Measurements from ENCODE around the gene SPIRE1. TPM values are rescaled to one million over a fixed set of nuclear protein-coding genes. Genes with fewer than 3 reads are reported as not detected.

Gene SPIRE1
- total and polyA plus RNA-seq, 2 of the 4 experiments (the other 2 are of a cell fraction) = 11.6 to 31.4 TPM

- WGBS, 2 experiments (ENCODE audit: extremely low coverage in 2 of 2, insufficient read length in 1 of 2) = 100% methylated on average over 1 of the region's 2 CpGs; no CpG with 5 or more reads in 1 of the 2 experiments
- no TSS peak for BruUV-seq (replicated peaks)
Observed at GRCh38 chr18:12462242-12462641, 195.7 kb downstream of the SPIRE1 start.

More at GRCh38 chr18:12462242-12462641, 195.7 kb downstream of the SPIRE1 start:
- no peak overlapping the region for H3K27ac ChIP-seq (ENCODE audit: insufficient read depth, low read length)
- peaks cover 0 to 4% of the 10 kb centered on the region in 2 experiments; a peak in 1 of 4 replicates for H3K79me1 ChIP-seq (ENCODE audit: low read depth in 1 of 2, low read length in 2 of 2)
- no peak overlapping the region for H2AFZ ChIP-seq (replicated peaks; ENCODE audit: low read length, poor library complexity)
- H3K4me1 ChIP-seq (ENCODE audit: control insufficient read depth, insufficient read depth, low read length) = peaks cover 4% of the 10 kb centered on the region
- no peak overlapping the region for H4K91ac ChIP-seq (ENCODE audit: insufficient read depth, low read depth, low read length)
- H3K4me2 ChIP-seq (ENCODE audit: low read depth, low read length) = no peak overlapping the region
- intact Hi-C loops (cut with micrococcal nuclease) (no loop called here), in situ Hi-C loops (cut with MboI; ENCODE audit: low sequenced_read_pairs) (no loop called here), dilution Hi-C loops (cut with HindIII; ENCODE audit: low sequenced_read_pairs, unreplicated experiment) (no loop called here)
- no peaks in the 10 kb centered on the region for H3K9me3 ChIP-seq (ENCODE audit: control insufficient read depth, insufficient read depth, low read length)
- H3K18ac ChIP-seq (ENCODE audit: low read depth, low read length) = no peak overlapping the region
- TF ChIP-seq BHLHE40 (IDR thresholded peaks at IDR 0.05; ENCODE audit: low read depth, low read length) (no peak), USF2 (IDR thresholded peaks at IDR 0.05; ENCODE audit: low read depth, low read length) (no peak), RAD21 (IDR thresholded peaks at IDR 0.05; ENCODE audit: low read length) (no peak), POLR2A (IDR thresholded peaks at IDR 0.05; ENCODE audit: low read depth, low read length) (no peak), RCOR1 (IDR thresholded peaks at IDR 0.05; ENCODE audit: insufficient replicate concordance, low read length) (no peak), CHD1 (IDR thresholded peaks at IDR 0.05; ENCODE audit: low read depth, low read length) (no peak), NFE2L2 (IDR thresholded peaks at IDR 0.05; ENCODE audit: low read depth, low read length) (no peak), CTCF (conservative IDR thresholded peaks at IDR 0.05; ENCODE audit: low read depth, low read length) (no peak), MXI1 (IDR thresholded peaks at IDR 0.05; ENCODE audit: borderline replicate concordance, low read depth, low read length) (no peak), SMC3 (IDR thresholded peaks at IDR 0.05; ENCODE audit: low read depth, low read length) (no peak), ELK1 (IDR thresholded peaks at IDR 0.05; ENCODE audit: borderline replicate concordance, low read depth, low read length) (no peak), MAFK (IDR thresholded peaks at IDR 0.05; ENCODE audit: low read depth, low read length) (no peak), CEBPB (IDR thresholded peaks at IDR 0.05; ENCODE audit: low read depth, low read length) (no peak), RFX5 (IDR thresholded peaks at IDR 0.05; ENCODE audit: low read depth, low read length) (no peak), MAZ (IDR thresholded peaks at IDR 0.05; ENCODE audit: borderline replicate concordance, low read depth, low read length) (no peak), FOS (IDR thresholded peaks at IDR 0.05; ENCODE audit: low read depth, low read length) (no peak)
- no peak overlapping the region for H4K5ac ChIP-seq (ENCODE audit: low read depth, low read length)
- no peaks in the 10 kb centered on the region for H3K27me3 ChIP-seq (ENCODE audit: control insufficient read depth, insufficient read depth, low read length)
- no peak overlapping the region for H2BK5ac ChIP-seq (ENCODE audit: low read depth, low read length, poor library complexity, severe bottlenecking)
- ChIA-PET CTCF (interaction anchor here (0.9 kb wide), 1 partner anchor 11 kb away, joined by 4 read pairs; no protein-coding TSS in a partner anchor), POLR2A (ENCODE audit: unreplicated experiment) (no interaction called here)
- H4K20me1 ChIP-seq (ENCODE audit: insufficient read depth, low read length) = no peaks in the 10 kb centered on the region
- no peak overlapping the region for H3K9ac ChIP-seq (ENCODE audit: low read depth, low read length)
- H3K56ac ChIP-seq (ENCODE audit: extremely low read depth, insufficient read depth, low read length) = no peak overlapping the region
- H4K8ac ChIP-seq (ENCODE audit: low read depth in 2 of 2, low read length in 2 of 2) = no peak overlapping the region
- no peak overlapping the region for H2BK15ac ChIP-seq (ENCODE audit: low read depth, low read length)
- no peak overlapping the region for H3K23ac ChIP-seq (ENCODE audit: low read depth, low read length)
- no peak overlapping the region for H2BK20ac ChIP-seq (ENCODE audit: low read depth, low read length)
- H2AK9ac ChIP-seq (replicated peaks; ENCODE audit: low read depth, low read length, poor library complexity) = no peak overlapping the region
- ATAC-seq (ENCODE audit: low read depth) (no peak), DNase-seq (no peak)
- H2BK120ac ChIP-seq (ENCODE audit: low read depth, low read length) = no peak overlapping the region
- no peak overlapping the region for H3K14ac ChIP-seq (replicated peaks; ENCODE audit: low read depth, low read length)
- H3K4ac ChIP-seq (ENCODE audit: low read depth, low read length) = no peak overlapping the region
- no peak overlapping the region for H3K4me3 ChIP-seq (ENCODE audit: insufficient read depth, low read depth, low read length)
- H3K9me1 ChIP-seq (ENCODE audit: insufficient read depth, low read length) = 0 out of 2 replicates have a peak, but pooled peaks cover 10% of the 10 kb centered on the region
- no peak overlapping the region for H2AK5ac ChIP-seq (ENCODE audit: low read depth, low read length)
- H3K36me3 ChIP-seq (ENCODE audit: control insufficient read depth, insufficient read depth, low read length) = peaks cover 14% of the 10 kb centered on the region

Data from IMR-90 (cell line).